DOHH2 (cell line): ENCODE data around the gene GBX2.

Experiments used
- H3F3A ChIP-seq: fragments of 200-600 bp; sonication (generic), shearing (Covaris generic); 2 replicates; pipeline ENCODE4 v1.6.0; 2016; ENCODE audit warnings: antibody characterized with exemption, mild to moderate bottlenecking; ENCODE audit not compliant: control insufficient read depth, insufficient read depth
- H3K27ac ChIP-seq: fragments of 200-600 bp; sonication (generic); 2 replicates; pipeline ENCODE4 v1.5.1; 2014; ENCODE audit warnings: low read depth, mild to moderate bottlenecking, low read length, moderate library complexity
- H3K27me3 ChIP-seq: fragments of 200-600 bp; sonication (generic); 2 replicates; pipeline ENCODE4 v1.6.1; 2014; ENCODE audit warnings: mild to moderate bottlenecking, low read length, mixed read lengths; ENCODE audit not compliant: control insufficient read depth
- H3K36me3 ChIP-seq: fragments of 200-600 bp; sonication (generic); 2 replicates; pipeline ENCODE4 v1.6.1; 2014; ENCODE audit warnings: mild to moderate bottlenecking, low read length, moderate library complexity, mixed read lengths; ENCODE audit not compliant: control insufficient read depth
- H3K4me1 ChIP-seq: fragments of 200-600 bp; sonication (generic); 2 replicates; pipeline ENCODE4 v1.6.1; 2014; ENCODE audit warnings: mild to moderate bottlenecking, low read length, mixed read lengths; ENCODE audit not compliant: control insufficient read depth
- H3K4me2 ChIP-seq: fragments of 200-600 bp; sonication (generic); 2 replicates; pipeline ENCODE4 v1.6.0; 2014; ENCODE audit warnings: mild to moderate bottlenecking, low read length, moderate library complexity
- H3K4me3 ChIP-seq: fragments of 200-600 bp; sonication (generic); 2 replicates; pipeline ENCODE4 v1.5.1; 2014; ENCODE audit warnings: mild to moderate bottlenecking, low read length, mixed read lengths
- H3K79me2 ChIP-seq: fragments of 200-600 bp; sonication (generic); 2 replicates; pipeline ENCODE4 v1.6.1; 2014; ENCODE audit warnings: mild to moderate bottlenecking, low read length, mixed read lengths; ENCODE audit not compliant: control insufficient read depth
- H3K9me2 ChIP-seq: fragments of 200-600 bp; sonication (generic); replicated peaks from 2 replicates; pipeline ENCODE4 v1.6.1; 2014; ENCODE audit warnings: mild to moderate bottlenecking, low read length, mixed read lengths; ENCODE audit not compliant: control insufficient read depth
- H3K9me3 ChIP-seq: fragments of 200-600 bp; sonication (generic); 2 replicates; pipeline ENCODE4 v1.6.1; 2014; ENCODE audit warnings: antibody characterized with exemption, low read length, mixed read lengths; ENCODE audit not compliant: control insufficient read depth, insufficient read depth
- H4K20me1 ChIP-seq: fragments of 200-600 bp; sonication (generic); 2 replicates; pipeline ENCODE4 v1.6.0; 2014; ENCODE audit warnings: low read depth, mild to moderate bottlenecking, antibody characterized with exemption, low read length, moderate library complexity; ENCODE audit not compliant: control insufficient read depth, insufficient read depth
- EZH2phosphoT487 ChIP-seq: fragments of 200-600 bp; sonication (generic); IDR thresholded peaks from 2 replicates; pipeline ENCODE4 v1.6.1; 2017; ENCODE audit warnings: borderline replicate concordance, mild to moderate bottlenecking, antibody characterized with exemption, low read length, moderate library complexity, mixed read lengths
- TF ChIP-seq, protein P1 (sequence below): fragments of 200-600 bp; sonication (generic); IDR thresholded peaks from one replicate; pipeline ENCODE4 v1.5.1; 2014; ENCODE audit warnings: antibody characterized with exemption, mild to moderate bottlenecking, low read depth, low read length; ENCODE audit not compliant: poor library complexity, severe bottlenecking

The GBX2 gene

GRCh38 chr2:236194786-236195185, 26.6 kb upstream of the GBX2 start:
- TF ChIP-seq EZH2phosphoT487 = no peak
- TF ChIP-seq, protein P1, sequence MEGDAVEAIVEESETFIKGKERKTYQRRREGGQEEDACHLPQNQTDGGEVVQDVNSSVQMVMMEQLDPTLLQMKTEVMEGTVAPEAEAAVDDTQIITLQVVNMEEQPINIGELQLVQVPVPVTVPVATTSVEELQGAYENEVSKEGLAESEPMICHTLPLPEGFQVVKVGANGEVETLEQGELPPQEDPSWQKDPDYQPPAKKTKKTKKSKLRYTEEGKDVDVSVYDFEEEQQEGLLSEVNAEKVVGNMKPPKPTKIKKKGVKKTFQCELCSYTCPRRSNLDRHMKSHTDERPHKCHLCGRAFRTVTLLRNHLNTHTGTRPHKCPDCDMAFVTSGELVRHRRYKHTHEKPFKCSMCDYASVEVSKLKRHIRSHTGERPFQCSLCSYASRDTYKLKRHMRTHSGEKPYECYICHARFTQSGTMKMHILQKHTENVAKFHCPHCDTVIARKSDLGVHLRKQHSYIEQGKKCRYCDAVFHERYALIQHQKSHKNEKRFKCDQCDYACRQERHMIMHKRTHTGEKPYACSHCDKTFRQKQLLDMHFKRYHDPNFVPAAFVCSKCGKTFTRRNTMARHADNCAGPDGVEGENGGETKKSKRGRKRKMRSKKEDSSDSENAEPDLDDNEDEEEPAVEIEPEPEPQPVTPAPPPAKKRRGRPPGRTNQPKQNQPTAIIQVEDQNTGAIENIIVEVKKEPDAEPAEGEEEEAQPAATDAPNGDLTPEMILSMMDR = no peak
- Histone ChIP-seq H3K4me1 (no peaks in the 10 kb centered on the region), H3K36me3 (no peaks in the 10 kb centered on the region), H3K4me2 (no peak overlapping the region), H3K9me2 (no peaks in the 10 kb centered on the region), H3F3A (no peaks in the 10 kb centered on the region), H3K79me2 (no peaks in the 10 kb centered on the region), H4K20me1 (no peaks in the 10 kb centered on the region), H3K9me3 (no peaks in the 10 kb centered on the region), H3K27me3 (no peaks in the 10 kb centered on the region), H3K4me3 (no peak overlapping the region), H3K27ac (no peak overlapping the region)

DNA sequence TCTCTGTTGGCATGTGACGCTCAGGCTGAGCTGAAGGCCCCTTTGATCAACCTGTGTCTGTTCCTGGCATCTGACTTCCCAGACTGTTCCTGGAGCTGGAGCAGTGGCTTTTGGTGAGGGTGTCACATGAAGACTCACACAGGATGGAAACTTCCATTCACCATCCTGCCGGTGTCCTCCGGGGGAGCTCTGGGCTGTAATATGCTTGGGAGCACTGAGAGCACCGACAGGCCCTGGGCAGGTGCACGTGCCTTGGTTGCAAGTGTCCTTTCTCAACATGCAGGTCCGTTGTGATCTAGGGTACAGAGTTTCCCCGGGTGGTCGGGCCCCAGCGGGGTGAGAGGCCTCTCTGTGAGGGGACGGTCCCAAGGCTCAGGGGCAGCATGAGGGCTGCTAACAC, 24.8 kb upstream of the GBX2 start:
- no peaks in the 10 kb centered on the region for H4K20me1 ChIP-seq
- H3K9me2 ChIP-seq = no peaks in the 10 kb centered on the region

GRCh38 chr2:236190674-236191073, 22.5 kb upstream of the GBX2 start:
- Histone ChIP-seq H3K9me3 (no peaks in the 10 kb centered on the region), H3F3A (no peaks in the 10 kb centered on the region), H3K36me3 (no peaks in the 10 kb centered on the region), H3K4me1 (no peaks in the 10 kb centered on the region), H3K27ac (no peak overlapping the region), H3K9me2 (no peaks in the 10 kb centered on the region), H3K4me2 (no peak overlapping the region), H4K20me1 (no peaks in the 10 kb centered on the region), H3K79me2 (no peaks in the 10 kb centered on the region), H3K4me3 (no peak overlapping the region), H3K27me3 (no peaks in the 10 kb centered on the region)
- TF ChIP-seq, protein P1 = no peak
- TF ChIP-seq EZH2phosphoT487 = no peak

More for the DNA sequence above, 24.8 kb upstream of the GBX2 start:
- Histone ChIP-seq H3K4me1 (no peaks in the 10 kb centered on the region), H3K4me3 (no peak overlapping the region), H3K4me2 (no peak overlapping the region), H3K9me3 (no peaks in the 10 kb centered on the region), H3F3A (no peaks in the 10 kb centered on the region), H3K36me3 (no peaks in the 10 kb centered on the region), H3K27me3 (no peaks in the 10 kb centered on the region), H3K79me2 (no peaks in the 10 kb centered on the region), H3K27ac (no peak overlapping the region)
- TF ChIP-seq, protein P1 = no peak
- no peak for TF ChIP-seq EZH2phosphoT487

DNA sequence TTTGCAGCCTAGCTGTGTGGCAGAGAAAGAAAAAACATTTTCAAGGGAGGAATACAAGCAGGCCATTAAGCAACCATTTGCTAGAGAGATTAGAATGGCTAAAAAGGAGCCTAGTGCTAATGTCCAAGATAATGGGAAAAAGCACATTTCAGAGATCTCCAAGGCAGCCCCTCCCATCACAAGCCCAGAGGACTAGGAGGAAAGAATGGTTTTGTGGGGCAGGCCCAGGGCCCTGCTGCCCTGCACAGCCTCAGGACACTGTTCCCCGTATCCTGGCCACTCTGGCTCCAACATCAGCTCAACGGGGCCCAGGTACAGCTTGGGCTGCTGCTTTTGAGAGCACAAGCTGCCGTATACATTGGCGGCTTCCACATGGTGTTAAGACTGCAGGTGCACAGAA, 16.5 kb upstream of the GBX2 start:
- Histone ChIP-seq H3K4me2 (no peak overlapping the region), H4K20me1 (no peaks in the 10 kb centered on the region), H3F3A (no peaks in the 10 kb centered on the region), H3K4me3 (no peak overlapping the region), H3K79me2 (no peaks in the 10 kb centered on the region), H3K9me3 (no peaks in the 10 kb centered on the region), H3K27me3 (no peaks in the 10 kb centered on the region), H3K27ac (no peak overlapping the region), H3K4me1 (no peaks in the 10 kb centered on the region), H3K36me3 (no peaks in the 10 kb centered on the region), H3K9me2 (no peaks in the 10 kb centered on the region)
- TF ChIP-seq, protein P1 = no peak
- no peak for TF ChIP-seq EZH2phosphoT487
